HG03025 (cell line): ENCODE data around the gene SPAG7.
"Not testable (repeated sequence)": the region's sequence is repeated elsewhere in the genome, so short reads cannot be mapped to it uniquely, and the experiment has no call there.

Experiments used
- ATAC-seq: cut with Tn5 transposase; IDR thresholded peaks from one replicate; pipeline ENCODE4 v1.9.1; 2021; ENCODE audit warnings: mild to moderate bottlenecking, moderate library complexity; ENCODE audit not compliant: unreplicated experiment, low FRiP score

Gene SPAG7

GRCh38 chr17:4938688-4939545 is 28.7 kb downstream of the SPAG7 start:
- ATAC-seq, result no peak

- ATAC-seq, result no peak
Observed at GRCh38 chr17:4938069-4938491, 29.5 kb downstream of the SPAG7 start.

GRCh38 chr17:4937553-4937952 is 30.1 kb downstream of the SPAG7 start:
- ATAC-seq, result no peak

- no peak for ATAC-seq
Observed at GRCh38 chr17:4936436-4936835, 31.2 kb downstream of the SPAG7 start.

- no peak for ATAC-seq
Observed at GRCh38 chr17:4935650-4936049, 32.0 kb downstream of the SPAG7 start.

GRCh38 chr17:4934173-4934979 is 33.2 kb downstream of the SPAG7 start:
- no peak for ATAC-seq

GRCh38 chr17:4933646-4934045 is 34.0 kb downstream of the SPAG7 start:
- no peak for ATAC-seq

- ATAC-seq, result no peak
Observed at GRCh38 chr17:4932756-4933155, 34.9 kb downstream of the SPAG7 start.

GRCh38 chr17:4931963-4932362 is 35.7 kb downstream of the SPAG7 start, which contains the start of gene GP1BA:
Gene GP1BA, plus strand, starts transcription at chr17:4932277. Its CDS starts 328 bp downstream, at chr17:4932605.
- no peak for ATAC-seq

GRCh38 chr17:4928881-4929280 is 38.7 kb downstream of the SPAG7 start:
- ATAC-seq, result no peak

GRCh38 chr17:4926577-4927335 is 40.9 kb downstream of the SPAG7 start:
- ATAC-seq, result not testable (repeated sequence)

- ATAC-seq, result no peak
Observed at GRCh38 chr17:4921320-4921719, 46.3 kb downstream of the SPAG7 start.

GRCh38 chr17:4920351-4921048 is 47.1 kb downstream of the SPAG7 start:
- ATAC-seq, result no peak

GRCh38 chr17:4919511-4920047 is 48.0 kb downstream of the SPAG7 start:
- no peak for ATAC-seq

- ATAC-seq, result not testable (repeated sequence)
Observed at GRCh38 chr17:4914551-4914950, 53.1 kb downstream of the SPAG7 start.

- no peak for ATAC-seq
Observed at GRCh38 chr17:4913994-4914393, 53.6 kb downstream of the SPAG7 start.
